ENCODE measurements around the gene EP300.
"Not testable (repeated sequence)": the region's sequence is repeated elsewhere in the genome, so short reads cannot be mapped to it uniquely, and the experiment has no call there.

Gene EP300

GRCh38 chr22:41171996-41172395 is 79.6 kb downstream of the EP300 start:
- H3K4me3 ChIP-seq (ENCODE audit: low read depth, low read length) = no peak overlapping the region
- H3K9ac ChIP-seq (ENCODE audit: low read depth, low read length) = no peak overlapping the region
- no peaks in the 10 kb centered on the region for H3K4me1 ChIP-seq (ENCODE audit: control insufficient read depth, insufficient read depth, low read length)
- H3K9me3 ChIP-seq (ENCODE audit: control insufficient read depth, insufficient read depth, low read length) = no peaks in the 10 kb centered on the region
- no peaks in the 10 kb centered on the region for H3K27me3 ChIP-seq (ENCODE audit: control insufficient read depth, insufficient read depth, low read length)
- peaks cover 42% of the 10 kb centered on the region for H3K36me3 ChIP-seq (ENCODE audit: control insufficient read depth, insufficient read depth, low read length)

- Histone ChIP-seq H3K4me3 (ENCODE audit: low read depth, low read length) (no peak overlapping the region), H3K27me3 (ENCODE audit: control insufficient read depth, insufficient read depth, low read length) (no peaks in the 10 kb centered on the region), H3K9me3 (ENCODE audit: control insufficient read depth, insufficient read depth, low read length) (no peaks in the 10 kb centered on the region), H3K36me3 (ENCODE audit: control insufficient read depth, insufficient read depth, low read length) (peaks cover 38% of the 10 kb centered on the region), H3K9ac (ENCODE audit: low read depth, low read length) (no peak overlapping the region), H3K4me1 (ENCODE audit: control insufficient read depth, insufficient read depth, low read length) (no peaks in the 10 kb centered on the region)
Measured at GRCh38 chr22:41175546-41175945, 83.2 kb downstream of the EP300 start.

- Histone ChIP-seq H3K9me3 (ENCODE audit: control insufficient read depth, insufficient read depth, low read length) (no peaks in the 10 kb centered on the region), H3K36me3 (ENCODE audit: control insufficient read depth, insufficient read depth, low read length) (peaks cover 38% of the 10 kb centered on the region), H3K4me1 (ENCODE audit: control insufficient read depth, insufficient read depth, low read length) (peaks cover 4% of the 10 kb centered on the region), H3K9ac (ENCODE audit: low read depth, low read length) (no peak overlapping the region), H3K4me3 (ENCODE audit: low read depth, low read length) (no peak overlapping the region), H3K27me3 (ENCODE audit: control insufficient read depth, insufficient read depth, low read length) (no peaks in the 10 kb centered on the region)
Measured at GRCh38 chr22:41177040-41177621, 84.7 kb downstream of the EP300 start.

- Histone ChIP-seq H3K4me1 (ENCODE audit: control insufficient read depth, insufficient read depth, low read length) (peaks cover 4% of the 10 kb centered on the region), H3K36me3 (ENCODE audit: control insufficient read depth, insufficient read depth, low read length) (peaks cover 32% of the 10 kb centered on the region), H3K27me3 (ENCODE audit: control insufficient read depth, insufficient read depth, low read length) (no peaks in the 10 kb centered on the region), H3K9me3 (ENCODE audit: control insufficient read depth, insufficient read depth, low read length) (no peaks in the 10 kb centered on the region), H3K9ac (ENCODE audit: low read depth, low read length) (no peak overlapping the region), H3K4me3 (ENCODE audit: low read depth, low read length) (no peak overlapping the region)
Measured at GRCh38 chr22:41177622-41178424, 85.4 kb downstream of the EP300 start.

GRCh38 chr22:41178425-41178975 is 86.1 kb downstream of the EP300 start:
- H3K9me3 ChIP-seq (ENCODE audit: control insufficient read depth, insufficient read depth, low read length) = no peaks in the 10 kb centered on the region
- no peaks in the 10 kb centered on the region for H3K27me3 ChIP-seq (ENCODE audit: control insufficient read depth, insufficient read depth, low read length)
- H3K4me1 ChIP-seq (ENCODE audit: control insufficient read depth, insufficient read depth, low read length) = peaks cover 4% of the 10 kb centered on the region
- H3K36me3 ChIP-seq (ENCODE audit: control insufficient read depth, insufficient read depth, low read length) = peaks cover 32% of the 10 kb centered on the region
- no peak overlapping the region for H3K4me3 ChIP-seq (ENCODE audit: low read depth, low read length)
- H3K9ac ChIP-seq (ENCODE audit: low read depth, low read length) = no peak overlapping the region

- H3K9me3 ChIP-seq (ENCODE audit: control insufficient read depth, insufficient read depth, low read length); H3K27me3 ChIP-seq (ENCODE audit: control insufficient read depth, insufficient read depth, low read length); H3K4me3 ChIP-seq (ENCODE audit: low read depth, low read length); H3K9ac ChIP-seq (ENCODE audit: low read depth, low read length); H3K4me1 ChIP-seq (ENCODE audit: control insufficient read depth, insufficient read depth, low read length): not testable (repeated sequence)
- peaks cover 32% of the 10 kb centered on the region for H3K36me3 ChIP-seq (ENCODE audit: control insufficient read depth, insufficient read depth, low read length)
Measured at GRCh38 chr22:41180362-41180761, 88.0 kb downstream of the EP300 start.

GRCh38 chr22:41180926-41181325 is 88.5 kb downstream of the EP300 start:
- Histone ChIP-seq H3K36me3 (ENCODE audit: control insufficient read depth, insufficient read depth, low read length) (peaks cover 27% of the 10 kb centered on the region), H3K9ac (ENCODE audit: low read depth, low read length) (no peak overlapping the region), H3K4me3 (ENCODE audit: low read depth, low read length) (no peak overlapping the region), H3K27me3 (ENCODE audit: control insufficient read depth, insufficient read depth, low read length) (no peaks in the 10 kb centered on the region), H3K4me1 (ENCODE audit: control insufficient read depth, insufficient read depth, low read length) (peaks cover 4% of the 10 kb centered on the region), H3K9me3 (ENCODE audit: control insufficient read depth, insufficient read depth, low read length) (no peaks in the 10 kb centered on the region)

- Histone ChIP-seq H3K9ac (ENCODE audit: low read depth, low read length) (no peak overlapping the region), H3K27me3 (ENCODE audit: control insufficient read depth, insufficient read depth, low read length) (no peaks in the 10 kb centered on the region), H3K4me1 (ENCODE audit: control insufficient read depth, insufficient read depth, low read length) (peaks cover 4% of the 10 kb centered on the region), H3K9me3 (ENCODE audit: control insufficient read depth, insufficient read depth, low read length) (no peaks in the 10 kb centered on the region), H3K36me3 (ENCODE audit: control insufficient read depth, insufficient read depth, low read length) (peaks cover 21% of the 10 kb centered on the region), H3K4me3 (ENCODE audit: low read depth, low read length) (no peak overlapping the region)
Measured at GRCh38 chr22:41181349-41182241, 89.2 kb downstream of the EP300 start.

GRCh38 chr22:41184679-41185078 is 92.3 kb downstream of the EP300 start:
- Histone ChIP-seq H3K9me3 (ENCODE audit: control insufficient read depth, insufficient read depth, low read length) (no peaks in the 10 kb centered on the region), H3K36me3 (ENCODE audit: control insufficient read depth, insufficient read depth, low read length) (no peaks in the 10 kb centered on the region), H3K4me3 (ENCODE audit: low read depth, low read length) (no peak overlapping the region), H3K9ac (ENCODE audit: low read depth, low read length) (no peak overlapping the region), H3K4me1 (ENCODE audit: control insufficient read depth, insufficient read depth, low read length) (peaks cover 4% of the 10 kb centered on the region), H3K27me3 (ENCODE audit: control insufficient read depth, insufficient read depth, low read length) (no peaks in the 10 kb centered on the region)

- Histone ChIP-seq H3K9me3 (ENCODE audit: control insufficient read depth, insufficient read depth, low read length) (no peaks in the 10 kb centered on the region), H3K4me3 (ENCODE audit: low read depth, low read length) (no peak overlapping the region), H3K9ac (ENCODE audit: low read depth, low read length) (no peak overlapping the region), H3K36me3 (ENCODE audit: control insufficient read depth, insufficient read depth, low read length) (no peaks in the 10 kb centered on the region), H3K27me3 (ENCODE audit: control insufficient read depth, insufficient read depth, low read length) (peaks cover under 1% of the 10 kb centered on the region), H3K4me1 (ENCODE audit: control insufficient read depth, insufficient read depth, low read length) (no peaks in the 10 kb centered on the region)
Measured at GRCh38 chr22:41191467-41191866, 99.1 kb downstream of the EP300 start.

- Histone ChIP-seq H3K4me3 (ENCODE audit: low read depth, low read length) (no peak overlapping the region), H3K27me3 (ENCODE audit: control insufficient read depth, insufficient read depth, low read length) (peaks cover 17% of the 10 kb centered on the region), H3K9ac (ENCODE audit: low read depth, low read length) (no peak overlapping the region), H3K4me1 (ENCODE audit: control insufficient read depth, insufficient read depth, low read length) (no peaks in the 10 kb centered on the region), H3K9me3 (ENCODE audit: control insufficient read depth, insufficient read depth, low read length) (no peaks in the 10 kb centered on the region), H3K36me3 (ENCODE audit: control insufficient read depth, insufficient read depth, low read length) (no peaks in the 10 kb centered on the region)
Measured at GRCh38 chr22:41193829-41194228, 101.4 kb downstream of the EP300 start.
